ENCODE data around the gene KRTAP9-7.

KRTAP9-7 gene

DNA sequence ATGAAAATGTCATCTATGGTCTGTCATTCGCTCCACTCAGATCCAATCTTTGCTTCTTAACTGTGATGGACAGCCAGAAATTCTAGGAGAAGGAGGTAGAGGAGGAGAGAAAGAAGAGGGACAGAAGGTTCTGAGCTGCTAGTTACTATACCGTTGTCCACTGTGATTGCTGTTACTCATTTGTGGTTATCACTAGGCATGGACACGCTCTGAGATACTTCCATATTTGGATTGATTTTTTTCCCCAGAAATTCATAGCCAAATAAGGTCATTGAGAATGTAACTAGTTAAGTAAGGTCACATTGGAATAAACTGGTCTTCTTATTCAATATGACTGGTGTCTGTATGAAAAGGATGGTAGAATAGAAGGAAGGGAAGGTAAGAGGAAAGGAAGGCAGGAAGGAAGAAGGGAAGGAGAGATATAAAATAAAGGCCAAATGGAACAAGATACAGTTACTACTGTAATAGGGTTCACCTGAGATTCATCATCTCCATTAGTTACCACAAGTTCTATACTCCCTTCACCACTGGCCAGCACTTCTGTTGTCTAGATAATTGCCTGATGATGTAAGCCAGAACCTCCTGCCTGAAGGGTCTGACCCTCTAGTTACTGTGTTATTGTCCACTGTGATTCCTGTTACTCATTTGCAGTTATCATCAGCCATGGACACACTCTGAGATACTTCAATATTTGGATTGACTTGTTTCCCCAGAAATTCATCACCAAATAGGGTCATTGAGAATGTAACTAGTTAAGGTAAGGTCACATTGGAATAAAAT lies 2.9 kb downstream of the KRTAP9-7 start:
- no peak for DNase-seq

DNA sequence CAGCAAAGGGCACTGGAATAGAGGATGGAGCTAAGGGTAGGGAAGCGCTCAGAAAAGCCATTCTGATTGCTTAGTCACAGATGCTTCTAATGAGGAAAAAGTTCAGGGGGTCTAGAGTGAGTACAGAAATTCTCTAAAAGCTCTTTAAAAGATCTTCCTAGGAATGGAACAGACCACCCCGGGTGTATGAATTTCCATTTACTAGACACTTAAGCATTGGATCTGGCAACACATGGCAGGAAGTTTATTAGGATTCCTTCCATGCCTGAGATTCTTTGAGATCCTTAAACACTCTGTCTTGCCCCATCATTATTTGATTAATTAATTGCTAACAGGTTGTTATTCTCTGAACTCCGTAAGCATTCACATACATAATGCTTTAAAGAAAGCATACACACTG lies 8.5 kb downstream of the KRTAP9-7 start:
- no peak for DNase-seq

GRCh38 chr17:41284546-41284945 lies 9.0 kb downstream of the KRTAP9-7 start:
- no peak for DNase-seq

DNA sequence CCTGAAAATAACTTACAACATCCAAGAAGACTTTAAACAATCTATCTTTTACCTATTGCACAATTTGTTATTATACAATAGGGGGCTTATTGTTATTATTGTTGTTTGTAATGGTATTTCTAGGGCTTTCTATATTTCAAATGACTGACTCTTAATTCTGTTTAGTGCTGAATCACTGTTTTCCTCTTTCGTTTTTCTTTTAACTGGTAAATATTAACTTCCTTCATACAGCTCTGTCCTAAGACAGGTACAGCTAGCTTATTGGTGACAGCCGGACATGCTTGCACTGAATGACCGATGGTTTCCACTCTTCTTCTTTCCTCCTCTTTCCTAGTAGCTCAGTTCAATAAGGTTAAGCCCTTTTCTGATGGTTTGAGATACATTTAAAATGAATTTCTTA lies 11.6 kb downstream of the KRTAP9-7 start:
- DNase-seq, result no peak

- DNase-seq, result no peak
Measured at GRCh38 chr17:41294016-41294415, 18.5 kb downstream of the KRTAP9-7 start.

GRCh38 chr17:41296846-41297245 lies 21.3 kb downstream of the KRTAP9-7 start:
- no peak for DNase-seq

DNA sequence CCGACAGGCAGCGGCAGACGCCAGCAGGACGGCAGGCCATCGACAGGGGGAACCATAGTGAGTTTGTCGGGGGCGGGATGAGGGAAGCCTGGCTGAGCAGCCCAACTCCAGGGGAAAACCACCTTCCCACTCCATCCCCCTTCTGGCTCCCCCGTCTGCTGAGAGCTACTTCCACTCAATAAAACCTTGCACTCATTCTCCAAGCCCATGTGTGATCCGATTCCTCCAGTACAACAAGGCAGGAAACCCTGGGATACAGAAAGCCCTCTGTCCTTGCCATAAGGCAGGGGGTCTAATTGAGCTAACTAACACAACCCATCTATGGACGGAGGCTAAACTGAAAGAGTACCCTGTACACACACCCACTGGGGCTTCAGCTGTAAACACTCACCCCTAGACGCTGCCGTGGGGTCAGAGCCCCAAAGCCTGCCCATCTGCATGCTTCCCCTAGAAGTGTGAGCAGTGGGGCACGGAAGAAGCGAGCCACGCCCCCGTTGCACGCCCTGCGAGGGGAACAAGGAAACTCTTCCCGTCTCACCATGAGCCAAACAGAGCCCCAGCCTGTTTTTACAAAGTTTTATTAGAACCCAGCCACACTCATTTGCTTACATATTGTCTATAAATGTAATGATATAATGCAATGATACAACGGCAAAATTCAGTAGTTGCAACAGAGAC lies 23.1 kb downstream of the KRTAP9-7 start:
- DNase-seq, result no peak

DNA sequence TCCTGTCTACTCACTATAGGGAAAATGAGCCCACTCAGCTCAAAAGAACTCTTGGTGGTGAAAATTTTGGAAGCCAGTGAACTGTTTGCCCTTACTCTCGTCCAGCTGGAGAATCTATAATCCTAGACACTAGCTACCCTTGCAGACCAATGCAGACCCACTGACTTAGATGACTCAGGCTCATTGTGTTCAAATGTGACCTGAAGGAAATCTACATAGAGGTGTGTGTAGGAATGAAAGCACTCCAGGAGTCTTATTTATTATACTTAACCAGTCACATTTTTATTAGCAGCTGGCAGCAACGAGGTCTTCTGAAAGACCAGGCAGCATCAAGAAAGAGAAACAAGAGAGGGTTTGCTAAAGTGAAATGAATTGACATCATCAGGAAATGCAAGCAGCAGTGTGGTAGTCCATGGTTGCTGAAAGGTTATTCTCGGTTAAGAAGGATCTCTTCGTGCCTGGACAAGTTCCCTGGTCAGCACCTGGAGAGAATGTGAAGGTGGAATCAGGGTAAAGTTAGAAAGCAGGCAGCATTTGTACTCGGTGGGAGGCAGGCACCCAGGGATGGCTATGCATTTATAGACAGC lies 25.8 kb downstream of the KRTAP9-7 start:
- no peak for DNase-seq

GRCh38 chr17:41301916-41302901 lies 26.7 kb downstream of the KRTAP9-7 start, which contains the start of gene KRTAP29-1:
Gene KRTAP29-1, minus strand, starts transcription at chr17:41302851. Its CDS starts 0 bp downstream, at chr17:41302851.
- peak; percentile 59 to 84 for DNase-seq

DNA sequence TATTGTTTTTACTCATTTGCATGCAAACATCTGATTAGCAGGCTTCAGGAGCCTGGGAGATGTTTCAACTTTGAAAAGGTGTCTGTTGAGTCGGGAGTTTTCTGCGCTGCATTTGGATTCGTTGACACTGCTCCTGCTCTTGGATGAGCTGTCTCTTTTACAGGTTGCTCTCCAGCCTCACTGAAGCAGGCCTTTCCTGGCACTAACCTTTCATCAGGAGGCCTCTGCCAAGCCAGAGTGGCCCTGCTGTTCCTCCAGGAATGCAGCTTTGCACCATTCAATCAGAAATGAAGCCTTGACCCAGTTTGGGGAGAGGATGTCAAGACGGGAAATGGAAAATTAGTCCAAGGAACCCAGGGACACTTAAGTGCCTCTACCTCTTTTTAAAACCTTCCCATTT lies 27.5 kb downstream of the KRTAP9-7 start:
- no peak for DNase-seq

DNA sequence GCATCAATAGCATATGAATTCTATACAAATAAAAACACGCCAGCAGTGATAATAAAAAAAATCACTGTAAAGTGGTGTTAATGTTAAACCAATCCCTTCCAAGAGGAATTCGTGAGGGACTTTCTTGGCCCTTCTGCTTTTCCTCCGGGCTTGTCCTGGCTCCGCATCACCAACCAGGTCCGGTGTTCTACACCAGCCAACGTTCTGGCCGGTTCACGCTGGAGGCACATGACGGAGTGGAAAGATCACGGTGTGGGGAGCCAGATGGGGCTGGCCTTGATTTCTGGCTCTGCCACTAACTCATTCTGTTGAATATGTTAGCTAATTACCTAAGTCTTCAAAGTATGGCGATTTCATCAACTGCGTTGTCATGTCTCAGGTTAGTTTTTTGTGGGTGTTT lies 28.6 kb downstream of the KRTAP9-7 start:
- DNase-seq, result no peak

DNA sequence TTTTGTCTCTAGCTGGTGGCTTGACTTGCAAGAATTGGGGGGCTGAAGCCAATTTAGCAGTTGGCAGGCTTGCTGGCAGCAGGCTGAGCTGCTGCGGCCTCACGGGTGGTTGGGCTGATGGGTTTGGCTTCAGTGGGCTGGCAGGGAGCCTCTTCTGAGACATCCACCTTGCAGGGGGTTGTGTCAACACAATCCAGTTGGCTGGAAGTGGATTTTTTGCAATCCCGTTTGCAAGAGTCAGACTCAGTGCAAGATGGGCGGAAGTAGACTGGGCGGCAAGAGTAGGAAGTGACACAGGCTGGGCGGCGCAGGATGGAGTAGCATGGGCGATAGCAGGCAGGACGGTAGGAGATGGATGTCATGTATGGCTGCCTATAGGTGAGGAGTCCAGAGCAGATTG lies 32.1 kb downstream of the KRTAP9-7 start:
- peak; percentile 55 to 76 for DNase-seq

DNA sequence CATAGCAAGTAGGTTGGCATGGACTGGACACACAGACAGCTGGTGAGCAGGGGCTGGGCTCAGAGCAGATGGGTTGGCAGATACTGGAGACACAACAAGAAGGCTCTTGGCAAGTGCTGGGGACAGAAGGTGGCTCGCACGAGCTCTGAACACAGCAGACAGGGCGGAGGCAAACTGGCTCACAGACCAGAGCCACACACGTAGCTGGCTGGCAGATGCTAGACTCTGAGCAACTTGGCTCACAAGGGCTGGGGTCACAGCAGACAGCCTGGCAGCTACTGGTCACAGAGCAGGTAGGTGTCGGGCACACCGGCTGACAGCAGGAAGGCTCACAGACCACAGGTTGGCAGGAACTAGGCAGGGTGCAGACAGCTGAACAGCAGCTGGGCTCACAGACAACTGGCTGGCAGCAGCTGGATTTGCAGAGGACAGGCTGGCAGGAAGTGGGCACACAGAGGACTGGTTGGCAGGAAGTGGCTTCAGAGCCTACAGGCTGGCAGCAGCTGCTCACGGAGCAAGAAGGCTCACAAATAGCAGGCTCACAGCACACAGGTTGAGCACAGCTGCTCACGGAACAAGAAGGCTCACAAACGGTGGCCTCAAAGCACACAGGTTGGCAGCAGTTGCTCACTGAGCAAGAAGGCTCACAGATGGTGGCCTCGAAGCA lies 32.9 kb downstream of the KRTAP9-7 start:
- DNase-seq, result peak; percentile 40 to 81

DNA sequence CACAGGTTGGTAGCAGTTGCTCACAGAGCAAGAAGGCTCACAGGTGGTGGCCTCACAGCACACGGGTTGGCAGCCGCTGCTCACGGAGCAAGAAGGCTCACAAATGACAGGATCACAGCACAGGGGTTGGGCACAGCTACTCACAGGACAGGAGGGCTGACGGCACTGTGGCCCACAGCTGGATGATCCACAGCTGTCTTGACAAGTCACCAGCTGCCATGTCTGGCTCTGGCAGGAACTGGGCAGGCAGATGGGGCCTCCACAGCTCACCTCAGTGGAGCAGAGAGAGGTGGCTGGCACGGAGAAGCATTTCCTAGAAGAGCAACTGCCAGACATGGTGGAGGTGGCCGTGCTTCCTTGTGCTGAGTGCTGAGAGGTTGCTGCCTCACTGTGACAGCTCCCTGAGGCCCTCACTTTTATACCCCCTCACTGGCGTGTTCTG lies 33.4 kb downstream of the KRTAP9-7 start, which contains the start of gene KRTAP16-1:
TSS of gene KRTAP16-1 (minus strand) at position 392 of the 442 bp plus-strand sequence. CDS start at position 336, 56 bp downstream.
- no peak for DNase-seq

GRCh38 chr17:41311111-41311510 lies 35.6 kb downstream of the KRTAP9-7 start:
- no peak for DNase-seq

DNA sequence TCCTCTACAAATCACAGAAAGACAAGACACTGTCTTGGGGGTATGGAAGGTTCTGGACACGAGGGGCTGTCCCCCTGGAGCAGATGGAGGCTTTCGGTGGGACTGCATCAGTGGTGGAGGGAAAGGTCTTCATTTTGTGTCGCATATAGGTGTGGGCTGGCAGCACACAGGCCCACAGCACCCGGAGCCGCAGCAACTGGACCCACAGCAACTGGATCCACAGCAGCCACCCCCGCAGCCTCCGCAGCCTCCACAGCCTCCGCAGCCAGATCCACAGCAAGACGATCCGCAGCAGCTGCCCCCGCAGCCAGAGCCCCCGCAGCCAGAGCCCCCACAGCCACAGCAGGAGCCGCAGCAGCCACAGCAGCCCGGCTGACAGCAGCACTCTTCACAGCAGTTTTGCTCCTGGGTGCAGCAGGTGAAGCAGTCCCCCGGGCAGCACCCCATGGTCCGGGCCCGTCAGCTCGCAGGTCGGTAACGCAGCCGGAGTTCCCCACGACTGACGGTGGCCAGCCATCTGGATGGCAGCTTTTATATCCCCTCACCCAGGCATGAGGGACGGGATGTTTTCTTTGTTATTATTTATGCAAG lies 39.8 kb downstream of the KRTAP9-7 start, which contains the start of gene KRTAP17-1:
TSS of gene KRTAP17-1 (minus strand) at position 507 of the 591 bp plus-strand sequence. CDS start at position 447, 60 bp downstream.
- no peak for DNase-seq

DNA sequence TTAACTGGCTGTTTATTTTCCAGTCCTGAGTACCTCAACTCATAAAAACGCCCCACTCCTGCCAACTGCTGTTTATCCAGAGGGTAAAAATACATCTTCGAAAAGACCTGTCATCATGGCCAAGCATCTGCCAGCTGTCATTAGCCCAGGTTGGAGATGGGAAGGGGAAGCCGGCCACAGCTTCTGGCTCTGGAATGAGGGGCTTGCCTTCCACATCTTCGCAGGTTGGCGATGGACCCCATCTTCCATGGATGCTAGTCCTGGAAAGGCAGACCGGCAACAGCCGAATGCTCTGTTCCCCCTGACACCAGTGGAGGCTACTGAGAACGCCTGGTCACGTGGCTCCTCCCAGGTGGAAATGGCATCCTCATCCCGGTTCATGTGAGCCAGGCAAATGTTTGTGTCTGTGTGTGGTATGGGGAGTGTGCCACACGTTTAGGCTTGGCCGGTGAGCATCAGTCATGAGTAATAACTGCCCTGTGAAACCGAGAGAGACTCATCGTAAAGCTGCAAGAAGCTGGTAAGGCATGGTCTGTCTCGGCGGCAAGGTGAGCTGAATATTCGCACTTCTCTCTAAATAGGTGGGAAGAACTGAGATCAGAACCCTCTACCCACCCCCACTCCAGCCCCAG lies 40.4 kb downstream of the KRTAP9-7 start:
- no peak for DNase-seq

- no peak for DNase-seq
Measured at GRCh38 chr17:41318231-41318630, 42.7 kb downstream of the KRTAP9-7 start.

- peak in 1 of 2 experiments; percentile 24 for DNase-seq
Measured at GRCh38 chr17:41322094-41322902, 46.8 kb downstream of the KRTAP9-7 start.
